Endothelial cell of umbilical vein (primary cell): ENCODE results near the gene SPACA6. TPM values are rescaled to one million over a fixed set of nuclear protein-coding genes. Genes with fewer than 3 reads are reported as not detected.

ENCODE experiments used
- BruUV-seq: library from RNA; stranded (reverse); fragments of 400-500 nt; replicated peaks from 2 replicates; lab custom pipeline; 2021; lab: Mats Ljungman, UMichigan
- CTCF ChIA-PET: fragments of 300-600, 350-600 bp; sonication (Branson Sonifier 250); formaldehyde crosslinking; loops from one replicate; lab custom pipeline; 2021; ENCODE audit warnings: antibody characterized with exemption, inconsistent platforms; lab: Charles Lee
- POLR2A ChIA-PET: fragments of 300-600, 350-600 bp; sonication (Branson Sonifier 250); formaldehyde crosslinking; loops from one replicate; lab custom pipeline; 2021; ENCODE audit warnings: antibody characterized with exemption, inconsistent platforms; lab: Charles Lee
- DNase-seq: peaks from one replicate; pipeline ENCODE4 v3.0.0-alpha.2; 2011; ENCODE audit warnings: low read depth, low spot score
- FAIRE-seq: peaks from 2 replicates; lab custom pipeline; 2011; peaks lifted over from hg19 to GRCh38; lab: Jason Lieb, UNC
- H2AFZ ChIP-seq: 2 replicates; pipeline ENCODE4 v1.6.0; 2012; ENCODE audit warnings: low read depth, low read length, control low read depth, inconsistent platforms
- H3K27ac ChIP-seq: 2 replicates; pipeline ENCODE4 v1.5.1; 2011; ENCODE audit warnings: low read depth, mild to moderate bottlenecking, control low read depth, low read length, moderate library complexity; ENCODE audit not compliant: insufficient read depth
- H3K27me3 ChIP-seq, 2 experiments: 2 replicates each; pipeline versions ENCODE4 v1.6.0 to v1.6.1; 2011; ENCODE audit warnings: low read length in 2 of 2, mixed read lengths in 1 of 2; ENCODE audit not compliant: control insufficient read depth in 2 of 2, insufficient read depth in 2 of 2
- H3K36me3 ChIP-seq, 2 experiments: 2 replicates in 1 of 2; 3 replicates in 1 of 2; pipeline ENCODE4 v1.5.1; 2011; ENCODE audit warnings: low read length in 2 of 2, mild to moderate bottlenecking in 1 of 2, moderate library complexity in 1 of 2; ENCODE audit not compliant: control insufficient read depth in 2 of 2, insufficient read depth in 2 of 2; ENCODE audit errors: extremely low read depth in 1 of 2
- H3K4me1 ChIP-seq: 3 replicates; pipeline ENCODE4 v1.5.1; 2011; ENCODE audit warnings: mild to moderate bottlenecking, low read length; ENCODE audit not compliant: control insufficient read depth, insufficient read depth; ENCODE audit errors: extremely low read depth
- H3K4me2 ChIP-seq: 2 replicates; pipeline ENCODE4 v1.6.1; 2011; ENCODE audit warnings: low read length, control low read depth, mixed read lengths; ENCODE audit not compliant: insufficient read depth
- H3K4me3 ChIP-seq, 3 experiments: fragments of 200-600 bp in 1 of 3; sonication (generic), shearing (Covaris generic) in 1 of 3; replicated peaks in 1 of 3; 2 replicates each; pipeline ENCODE4 v1.5.1; 2011 to 2016; ENCODE audit warnings: control low read depth in 3 of 3, low read length in 3 of 3, mild to moderate bottlenecking in 2 of 3, inconsistent platforms in 1 of 3, low read depth in 1 of 3, moderate library complexity in 1 of 3; ENCODE audit not compliant: insufficient read depth in 1 of 3
- H3K79me2 ChIP-seq: 2 replicates; pipeline ENCODE4 v1.6.0; 2012; ENCODE audit warnings: low read length, inconsistent platforms; ENCODE audit not compliant: control insufficient read depth, insufficient read depth
- H3K9ac ChIP-seq: replicated peaks from 2 replicates; pipeline ENCODE3; 2011; ENCODE audit warnings: low read length, control low read depth; ENCODE audit not compliant: insufficient read depth; ENCODE audit errors: extremely low read depth
- H3K9me1 ChIP-seq: replicated peaks from 3 replicates; pipeline ENCODE4 v1.6.0; 2011; ENCODE audit warnings: mild to moderate bottlenecking, low read length; ENCODE audit not compliant: control insufficient read depth, insufficient read depth; ENCODE audit errors: extremely low read depth
- H3K9me3 ChIP-seq: replicated peaks from 2 replicates; pipeline ENCODE4 v1.5.1; 2012; ENCODE audit warnings: low read length, inconsistent platforms; ENCODE audit not compliant: control insufficient read depth, insufficient read depth
- H4K20me1 ChIP-seq: replicated peaks from 2 replicates; pipeline ENCODE3; 2011; ENCODE audit warnings: mild to moderate bottlenecking, low read length; ENCODE audit not compliant: control insufficient read depth, insufficient read depth; ENCODE audit errors: extremely low read depth
- GATA2 ChIP-seq: IDR thresholded peaks from 2 replicates; pipeline ENCODE4 v1.7.0; 2011; ENCODE audit warnings: low read depth, mild to moderate bottlenecking, moderate library complexity, mixed read lengths, low read length; ENCODE audit not compliant: insufficient read length, insufficient read depth
- JUN ChIP-seq: IDR thresholded peaks from 2 replicates; pipeline ENCODE4 v1.6.1; 2011; ENCODE audit warnings: borderline replicate concordance, low read depth; ENCODE audit not compliant: insufficient read length, insufficient read depth
- MYC ChIP-seq: IDR thresholded peaks from one replicate; pipeline ENCODE4 v1.6.1; 2011; ENCODE audit warnings: mild to moderate bottlenecking, low read depth, low read length
- POLR2AphosphoS5 ChIP-seq: IDR thresholded peaks from 2 replicates; pipeline ENCODE4 v1.6.1; 2012; ENCODE audit warnings: low read depth, mild to moderate bottlenecking, control low read depth, low read length, moderate library complexity; ENCODE audit not compliant: insufficient read depth
- dilution Hi-C: fragments of 300-500 bp; cut with MboI; formaldehyde crosslinking; loops from one replicate; pipeline ENCODE4 v1.15.0; 2019; ENCODE audit warnings: low sequenced_read_pairs; ENCODE audit not compliant: extremely low pct_ligation_motif_present
- intact Hi-C: fragments of 100-400 bp; cut with micrococcal nuclease; formaldehyde crosslinking; loops from one replicate; pipeline ENCODE4 v1.10.0; 2022
- polyA plus RNA-seq, 4 experiments: library from polyadenylated mRNA; depleted of rRNA in 3 of 4; stranded (reverse) in 3 of 4; unstranded in 1 of 4; fragments of >200 nt; gene quantifications; 2 replicates each; pipeline versions ENCODE4 v1.2.1 to v1.2.3, GENCODE V29; 2011 to 2012; ENCODE audit warnings: missing spikeins in 1 of 4
- total RNA-seq: library from RNA; stranded (reverse); gene quantifications from 2 replicates; pipeline ENCODE4 v1.2.3, GENCODE V29; 2021
- TF ChIP-seq, protein P1 (sequence below): IDR thresholded peaks from 2 replicates; pipeline ENCODE4 v1.6.1; 2011; ENCODE audit not compliant: insufficient read depth, insufficient read length
- TF ChIP-seq, protein P2 (sequence below), 2 donors: IDR thresholded peaks; 1 replicate in 1 of 2; 2 replicates in 1 of 2; pipeline ENCODE4 v1.5.1; 2011; ENCODE audit warnings: low read length in 2 of 2, mild to moderate bottlenecking in 2 of 2, moderate library complexity in 2 of 2, control low read depth in 1 of 2, inconsistent platforms in 1 of 2, low read depth in 1 of 2; ENCODE audit not compliant: insufficient read depth in 1 of 2; ENCODE audit errors: extremely low read depth in 1 of 2

SPACA6 gene
- total and polyA plus RNA-seq, 2 donors (not counting 3 experiments of a cell fraction or from before 2014, with no cell fraction given) = 11.9 to 41.1 TPM

GRCh38 chr19:51712461-51713081 lies 19.4 kb downstream of the SPACA6 start:
- Histone ChIP-seq H3K79me2 (no peaks in the 10 kb centered on the region), H3K9me1 (no peaks in the 10 kb centered on the region), H3K9me3 (no peaks in the 10 kb centered on the region), H3K4me2 (no peak overlapping the region), H3K27ac (no peak overlapping the region), H3K27me3 (no peaks in the 10 kb centered on the region), H2AFZ (no peak overlapping the region), H3K4me1 (no peaks in the 10 kb centered on the region), H3K4me3 (no peak overlapping the region), H4K20me1 (no peaks in the 10 kb centered on the region), H3K9ac (no peak overlapping the region), H3K36me3 (no peaks in the 10 kb centered on the region)
- POLR2A ChIA-PET = no interaction called here
- BruUV-seq = no TSS peak
- dilution Hi-C loops = no loop called here
- DNase-seq = no peak
- intact Hi-C loops = no loop called here
- TF ChIP-seq, protein P1, sequence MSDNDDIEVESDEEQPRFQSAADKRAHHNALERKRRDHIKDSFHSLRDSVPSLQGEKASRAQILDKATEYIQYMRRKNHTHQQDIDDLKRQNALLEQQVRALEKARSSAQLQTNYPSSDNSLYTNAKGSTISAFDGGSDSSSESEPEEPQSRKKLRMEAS = no peak
- TF ChIP-seq JUN = no peak
- TF ChIP-seq POLR2AphosphoS5 = no peak
- TF ChIP-seq, protein P2, sequence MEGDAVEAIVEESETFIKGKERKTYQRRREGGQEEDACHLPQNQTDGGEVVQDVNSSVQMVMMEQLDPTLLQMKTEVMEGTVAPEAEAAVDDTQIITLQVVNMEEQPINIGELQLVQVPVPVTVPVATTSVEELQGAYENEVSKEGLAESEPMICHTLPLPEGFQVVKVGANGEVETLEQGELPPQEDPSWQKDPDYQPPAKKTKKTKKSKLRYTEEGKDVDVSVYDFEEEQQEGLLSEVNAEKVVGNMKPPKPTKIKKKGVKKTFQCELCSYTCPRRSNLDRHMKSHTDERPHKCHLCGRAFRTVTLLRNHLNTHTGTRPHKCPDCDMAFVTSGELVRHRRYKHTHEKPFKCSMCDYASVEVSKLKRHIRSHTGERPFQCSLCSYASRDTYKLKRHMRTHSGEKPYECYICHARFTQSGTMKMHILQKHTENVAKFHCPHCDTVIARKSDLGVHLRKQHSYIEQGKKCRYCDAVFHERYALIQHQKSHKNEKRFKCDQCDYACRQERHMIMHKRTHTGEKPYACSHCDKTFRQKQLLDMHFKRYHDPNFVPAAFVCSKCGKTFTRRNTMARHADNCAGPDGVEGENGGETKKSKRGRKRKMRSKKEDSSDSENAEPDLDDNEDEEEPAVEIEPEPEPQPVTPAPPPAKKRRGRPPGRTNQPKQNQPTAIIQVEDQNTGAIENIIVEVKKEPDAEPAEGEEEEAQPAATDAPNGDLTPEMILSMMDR (IDR thresholded peaks at IDR 0.05; ENCODE audit: extremely low read depth in 1 of 2, insufficient read depth in 1 of 2, low read depth in 1 of 2, low read length in 2 of 2) = peak; percentile 14 to 34
- TF ChIP-seq MYC = no peak
- no peak for TF ChIP-seq GATA2
- CTCF ChIA-PET = interaction anchor here (1.1 to 1.4 kb wide), 2 partner anchors 51 to 65 kb away, joined by 3 read pairs; no protein-coding TSS in a partner anchor
- no peak for FAIRE-seq
